Cerebellar nuclear complex (tissue), 1 donor: ENCODE results near the gene POLQ.
"Not testable (repeated sequence)": the region's sequence is repeated elsewhere in the genome, so short reads cannot be mapped to it uniquely, and the experiment has no call there.

Source experiments
- DNase-seq, 2 experiments: peaks; one replicate each; lab custom pipeline; 2025; lab: John Stamatoyannopoulos, UW

POLQ gene

DNA sequence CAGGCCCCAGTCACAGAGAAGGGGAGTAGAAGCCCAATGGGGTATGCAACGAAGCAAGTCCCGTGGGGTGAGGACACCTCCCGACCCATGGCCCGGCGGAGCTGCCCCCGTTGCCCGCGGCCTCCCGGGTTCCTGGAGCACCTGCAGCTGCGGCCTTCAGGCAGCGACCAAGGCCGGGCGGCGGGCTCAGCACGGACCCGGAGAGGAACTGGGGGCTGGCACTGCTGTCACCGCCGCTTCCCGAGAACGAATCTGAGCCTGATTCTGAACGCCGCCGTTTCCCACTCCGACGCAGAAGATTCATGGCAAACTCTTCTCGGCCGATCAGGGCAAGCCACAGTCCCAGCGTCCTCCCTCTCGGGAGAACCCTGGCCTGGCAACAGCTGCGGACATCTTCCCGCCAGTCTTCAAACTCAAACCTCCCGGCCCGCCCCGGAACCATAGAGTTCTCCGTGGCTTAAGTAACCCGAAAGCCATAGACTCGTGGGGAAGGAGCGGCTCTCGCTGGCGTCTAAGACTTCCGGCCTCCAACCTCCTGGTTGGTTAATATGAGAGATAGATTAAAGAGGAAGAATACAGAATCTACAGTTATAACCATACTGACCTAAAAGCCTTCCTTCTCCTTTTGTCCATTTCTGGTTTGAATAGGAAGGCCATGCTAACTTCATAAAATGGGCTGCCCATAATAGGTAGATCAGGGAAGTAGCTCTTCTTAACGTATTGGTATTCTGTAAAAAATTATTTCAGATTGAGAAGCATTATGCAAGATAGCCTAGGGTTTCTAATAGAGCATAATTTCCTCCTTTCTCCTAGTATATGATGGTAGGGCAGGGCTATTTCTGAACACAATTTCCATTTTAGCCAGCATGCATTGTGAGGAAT is at the start of gene POLQ:
Gene POLQ, minus strand, starts transcription at position 415 of the 882 bp plus-strand sequence. Its CDS starts 111 bp downstream, at position 304.
- peak; percentile 35 to 73 for DNase-seq

DNA sequence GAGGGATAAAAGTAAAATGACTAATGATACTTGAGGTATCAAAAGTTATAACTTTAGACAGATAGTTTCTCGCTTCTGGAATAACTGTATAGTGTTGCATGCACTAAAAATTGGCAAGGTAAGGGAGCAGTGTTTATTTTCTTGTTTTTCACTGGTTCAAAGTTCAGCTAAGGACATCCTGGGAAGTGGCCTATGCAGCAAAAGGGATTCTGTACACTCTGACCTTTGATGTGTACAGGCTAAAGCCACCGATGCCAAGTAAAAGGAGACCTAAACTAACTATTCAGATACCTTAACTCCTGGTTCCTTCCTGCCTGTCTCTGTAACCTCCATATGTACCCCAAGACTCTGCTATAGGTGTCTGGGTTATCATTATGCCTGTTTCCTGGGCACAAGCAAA is 49.1 kb upstream of the POLQ start:
- DNase-seq, result no peak

DNA sequence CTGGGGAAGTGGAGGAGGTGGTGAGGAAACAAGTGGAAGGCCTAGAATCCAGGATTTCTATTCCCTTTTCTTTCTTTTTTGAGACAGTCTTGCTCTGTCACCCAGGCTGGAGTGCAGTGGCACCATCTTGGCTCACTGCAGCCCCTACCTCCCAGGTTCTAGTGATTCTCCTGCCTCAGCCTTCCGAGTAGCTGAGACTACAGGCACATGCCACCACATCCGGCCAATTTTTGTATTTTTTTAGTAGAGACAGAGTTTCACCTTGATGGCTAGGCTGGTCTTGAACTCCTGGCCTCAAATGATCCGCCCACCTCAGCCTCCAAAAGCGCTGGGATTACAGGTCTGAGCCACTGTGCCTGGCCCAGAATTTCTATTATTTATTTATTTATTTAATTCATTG is 48.0 kb upstream of the POLQ start:
- not testable (repeated sequence) for DNase-seq

DNA sequence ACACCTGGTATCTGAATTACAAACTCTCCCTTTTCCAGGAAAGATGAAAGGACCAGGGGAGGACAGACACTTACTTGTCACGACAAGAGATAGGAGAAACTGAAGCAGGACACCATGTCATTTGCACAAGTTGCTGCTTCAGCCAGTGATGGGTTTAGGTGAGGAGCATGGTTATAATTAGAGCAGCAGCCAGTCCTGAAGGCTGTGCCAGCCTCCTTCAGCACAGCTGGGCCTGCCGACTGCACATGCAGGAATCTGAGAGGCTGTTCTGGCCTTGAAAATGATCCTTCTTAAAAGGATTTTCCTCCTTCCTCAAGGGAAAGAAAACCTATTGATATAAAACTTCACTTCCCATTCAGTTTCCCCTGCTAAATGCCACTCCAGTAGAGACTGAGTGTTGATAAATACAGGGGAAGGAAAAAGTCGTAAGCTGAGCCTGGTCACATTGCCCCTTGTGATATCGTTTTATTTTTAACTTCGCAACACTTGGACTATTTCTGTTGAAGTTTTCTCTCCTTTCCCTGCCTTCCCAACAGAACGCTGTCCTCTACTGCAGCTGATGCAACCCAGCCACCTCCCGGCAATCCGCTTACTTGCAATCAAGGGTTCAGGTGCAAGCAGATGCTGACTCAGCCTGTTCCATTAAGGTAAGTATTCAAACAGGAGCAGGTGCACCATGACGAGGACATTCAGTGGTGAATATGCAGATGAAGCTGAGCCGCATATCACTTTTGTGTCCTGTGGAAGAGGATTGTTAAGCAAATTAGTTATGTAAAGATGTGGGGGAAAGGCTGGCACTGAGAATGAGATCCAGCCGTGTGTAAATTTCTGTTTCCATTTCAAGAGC is 47.3 kb upstream of the POLQ start, which contains the start of gene FBXO40:
Gene FBXO40, plus strand, starts transcription at position 524 of the 847 bp plus-strand sequence. CDS start 27,197 bp downstream, outside the sequence.
- DNase-seq, result no peak

DNA sequence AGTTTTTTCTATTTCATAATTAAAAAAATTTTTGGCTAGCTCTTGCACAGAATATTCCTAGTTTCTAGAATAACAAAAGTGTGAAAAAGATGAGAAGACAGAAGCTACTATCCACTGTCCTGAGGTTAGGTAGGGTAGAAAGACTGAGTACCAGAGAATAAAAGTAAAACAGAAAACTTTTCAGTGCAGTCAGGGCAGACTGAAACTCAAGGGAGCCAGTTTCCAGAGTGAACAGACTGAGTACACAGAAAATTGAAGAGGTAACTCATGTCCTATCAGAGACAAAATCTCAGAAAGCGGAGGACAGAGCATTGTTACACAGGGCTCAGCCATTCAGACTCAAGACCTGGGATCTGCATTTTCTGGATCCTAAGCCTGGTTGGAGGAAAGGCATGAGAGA is 38.6 kb upstream of the POLQ start:
- no peak for DNase-seq

DNA sequence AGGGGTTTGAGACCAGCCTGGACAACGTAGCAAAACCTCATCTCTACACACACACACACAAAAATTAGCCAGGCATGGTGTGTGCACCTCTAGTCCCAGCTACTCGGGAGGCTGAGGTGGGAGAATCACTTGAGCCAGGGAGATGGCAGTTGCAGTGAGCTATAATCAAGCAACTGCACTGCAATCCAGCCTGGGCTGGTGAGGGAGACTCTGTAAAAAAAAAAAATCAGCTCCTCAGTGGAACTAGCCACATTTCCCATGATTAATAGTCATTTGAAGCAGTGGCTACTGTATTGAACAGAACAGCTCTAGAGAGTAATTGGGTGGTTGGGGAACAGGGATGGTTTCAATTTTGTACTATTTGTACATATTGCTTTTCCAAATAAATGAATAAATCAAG is 35.9 kb upstream of the POLQ start:
- no peak for DNase-seq

DNA sequence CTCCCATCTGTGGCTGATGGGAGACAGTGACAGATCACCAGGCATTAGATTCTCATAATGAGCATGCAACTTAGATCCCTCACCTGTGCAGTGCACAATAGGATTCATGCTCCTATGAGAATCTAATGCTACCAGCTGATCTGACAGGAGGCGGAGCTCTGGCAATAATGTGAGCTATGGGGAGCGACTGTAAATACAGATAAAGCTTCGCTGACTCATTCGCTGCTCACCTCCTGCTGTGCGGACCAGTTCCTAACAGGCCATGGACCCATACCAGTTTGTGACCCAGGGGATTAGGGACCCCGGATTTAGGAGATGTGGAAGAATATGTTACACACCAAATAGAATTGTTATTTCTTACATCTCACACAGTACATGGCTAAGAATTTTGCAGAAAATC is 28.7 kb upstream of the POLQ start:
- no peak for DNase-seq

DNA sequence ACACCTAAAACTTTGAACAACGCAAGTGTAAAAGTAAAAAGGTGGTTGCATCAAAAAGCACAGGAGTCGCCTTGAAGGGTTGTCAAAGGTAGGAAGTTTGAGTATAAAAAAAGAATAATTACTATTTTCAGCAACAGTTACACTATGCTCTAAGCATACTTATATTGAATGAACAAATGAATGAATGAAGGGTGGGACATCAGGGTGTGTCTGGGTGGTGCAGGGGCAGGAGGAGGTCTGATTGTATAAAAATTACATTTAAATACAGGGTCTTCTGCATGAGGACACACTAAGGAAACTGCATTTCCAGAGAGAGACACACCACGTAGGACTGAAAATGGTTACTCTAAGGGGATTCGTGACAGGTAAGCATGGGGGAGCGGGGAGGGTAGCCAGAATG is 21.9 kb upstream of the POLQ start, which contains the start of gene ARGFX:
Gene ARGFX, plus strand, starts transcription at position 301 of the 400 bp plus-strand sequence. CDS start 2,765 bp downstream, outside the sequence.
- DNase-seq, result no peak

DNA sequence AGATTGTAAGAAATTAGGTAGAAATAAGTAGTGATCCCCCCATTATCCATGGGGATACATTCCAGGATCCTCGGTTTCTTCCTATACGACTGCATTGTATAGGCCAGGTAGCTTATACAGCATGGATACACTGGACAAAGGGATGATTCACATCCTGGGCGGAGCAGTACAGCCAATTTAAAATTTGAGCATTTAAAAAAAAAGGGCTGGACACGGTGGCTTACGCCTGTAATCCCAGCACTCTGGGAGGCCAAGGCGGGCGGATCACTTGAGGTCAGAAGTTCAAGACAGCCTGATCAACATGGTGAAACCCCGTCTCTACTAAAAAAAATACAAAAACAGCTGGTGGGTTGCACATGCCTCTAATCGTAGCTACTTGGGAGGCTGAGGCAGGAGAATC is 21.0 kb upstream of the POLQ start:
- no peak for DNase-seq

DNA sequence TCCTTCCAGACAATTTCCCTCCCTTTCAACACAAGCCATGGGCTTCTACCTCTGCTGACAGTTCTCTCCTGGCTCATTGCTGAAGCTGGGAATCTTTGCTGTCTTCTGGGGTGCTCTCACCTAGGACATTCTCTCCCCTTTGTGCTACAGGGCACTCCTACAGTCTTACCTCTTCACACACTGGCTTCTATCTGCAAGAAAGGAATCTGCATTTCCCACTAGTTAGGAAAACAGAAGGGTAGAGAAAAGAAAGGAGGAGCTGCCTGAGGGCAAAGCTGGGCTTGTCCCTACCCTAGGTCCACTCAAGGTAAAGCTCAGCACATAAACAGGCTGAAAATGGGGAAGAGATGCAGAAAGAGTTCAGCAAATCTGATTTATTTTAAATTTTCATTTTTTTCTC is 16.4 kb upstream of the POLQ start:
- DNase-seq, result no peak

DNA sequence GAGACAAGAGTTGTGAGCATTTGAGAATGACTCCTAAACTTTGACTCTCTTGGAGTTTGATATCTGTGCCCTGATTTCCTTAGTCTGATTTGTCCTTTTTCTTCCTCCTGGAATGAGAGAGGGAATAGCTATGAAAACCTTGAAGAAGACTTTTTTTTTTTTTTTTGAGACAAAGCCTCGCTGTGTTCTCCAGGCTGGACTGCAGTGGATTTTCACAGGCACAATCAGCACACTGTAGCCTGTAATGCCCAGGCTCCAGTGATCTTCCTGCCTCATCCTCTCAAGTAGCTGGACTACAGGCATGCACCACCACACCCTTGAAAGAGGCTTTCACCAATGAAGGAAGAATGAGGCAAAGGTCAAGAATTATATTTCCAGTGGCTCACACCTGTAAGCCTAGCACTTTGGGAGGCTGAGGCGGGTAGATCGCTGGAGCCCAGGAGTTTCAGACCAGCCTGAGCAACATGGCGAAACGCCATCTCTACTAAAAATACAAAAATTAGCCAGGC is 11.7 kb upstream of the POLQ start:
- no peak for DNase-seq

DNA sequence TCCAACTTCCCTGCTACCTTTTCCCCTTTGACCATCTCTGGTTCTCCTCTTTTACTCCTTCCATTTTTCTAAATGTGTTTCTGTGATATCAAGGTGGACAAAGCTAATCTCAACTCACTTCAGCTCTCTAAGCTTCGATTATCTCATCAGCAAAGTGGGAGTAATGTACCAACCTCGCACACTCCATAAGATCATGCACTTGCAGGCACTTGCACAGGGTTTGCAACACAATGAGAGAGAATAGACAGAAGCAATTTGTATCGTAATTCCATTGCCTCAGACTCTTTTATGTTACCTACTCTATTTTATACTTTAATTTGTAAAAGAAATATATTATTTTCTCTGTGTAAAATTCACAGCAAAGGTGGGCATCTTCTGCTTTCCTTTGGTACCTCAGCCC is 7.0 kb upstream of the POLQ start:
- DNase-seq, result no peak

DNA sequence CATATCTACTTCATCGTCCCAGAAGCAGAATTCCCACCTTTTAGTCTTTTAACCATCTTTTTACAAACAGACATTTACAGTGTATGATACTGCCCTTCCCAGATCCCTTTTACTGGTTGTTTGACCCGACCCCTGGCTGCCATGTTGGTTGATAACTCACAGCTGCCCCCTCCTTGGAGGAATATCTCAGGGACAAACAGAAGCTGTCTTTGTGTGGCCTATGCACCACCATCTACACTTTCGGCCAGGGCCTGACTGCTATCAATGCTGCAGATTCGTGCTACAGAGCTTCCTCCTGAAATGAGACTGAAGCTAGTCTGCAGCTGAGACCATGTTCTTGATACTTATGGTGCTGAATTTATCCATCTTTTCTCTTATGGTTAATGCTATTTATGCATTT is 6.6 kb upstream of the POLQ start:
- no peak for DNase-seq

DNA sequence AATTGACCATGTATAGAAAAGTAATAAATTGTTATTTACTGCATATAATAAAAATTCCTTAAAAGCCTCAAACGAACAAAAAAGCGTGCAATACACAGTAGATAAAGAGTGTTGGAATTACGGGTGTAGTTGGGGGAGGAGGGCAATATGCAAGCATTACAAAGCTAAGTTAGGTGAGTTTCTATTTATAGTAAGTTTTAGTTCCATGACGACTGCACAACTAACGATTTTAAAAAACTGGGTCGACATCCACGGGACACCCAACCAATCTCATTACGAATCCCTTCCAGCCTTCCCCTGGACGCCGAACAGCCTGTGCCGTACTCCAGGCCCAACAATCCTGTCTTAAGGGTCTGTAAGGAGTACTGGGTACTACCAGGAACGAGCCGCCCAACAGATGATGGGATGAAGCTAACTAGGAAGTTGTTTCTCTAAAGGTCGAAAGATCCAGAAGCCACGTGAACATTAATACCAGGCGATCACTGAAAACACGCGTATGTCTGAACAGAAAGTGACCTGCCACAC is 677 bp downstream of the POLQ start:
- no peak for DNase-seq

DNA sequence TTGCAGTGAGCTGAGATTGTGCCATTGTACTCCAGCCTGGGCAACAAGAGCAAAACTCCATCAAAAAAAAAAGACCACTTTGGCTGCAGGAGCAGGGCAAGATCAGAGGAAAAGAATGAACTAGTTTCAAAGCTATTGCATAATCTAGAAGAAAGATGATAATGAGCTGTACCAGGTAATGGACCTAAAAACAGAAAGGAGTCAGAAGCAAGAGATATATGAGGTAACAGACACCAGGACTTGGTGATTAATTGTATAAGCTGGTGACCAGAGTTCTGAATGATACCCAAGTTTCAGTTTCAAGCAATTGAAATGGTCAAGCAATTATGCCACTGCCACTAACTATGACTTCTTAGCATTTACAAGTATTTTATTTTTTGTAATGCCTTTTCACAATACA is 2.9 kb downstream of the POLQ start:
- DNase-seq, result no peak

DNA sequence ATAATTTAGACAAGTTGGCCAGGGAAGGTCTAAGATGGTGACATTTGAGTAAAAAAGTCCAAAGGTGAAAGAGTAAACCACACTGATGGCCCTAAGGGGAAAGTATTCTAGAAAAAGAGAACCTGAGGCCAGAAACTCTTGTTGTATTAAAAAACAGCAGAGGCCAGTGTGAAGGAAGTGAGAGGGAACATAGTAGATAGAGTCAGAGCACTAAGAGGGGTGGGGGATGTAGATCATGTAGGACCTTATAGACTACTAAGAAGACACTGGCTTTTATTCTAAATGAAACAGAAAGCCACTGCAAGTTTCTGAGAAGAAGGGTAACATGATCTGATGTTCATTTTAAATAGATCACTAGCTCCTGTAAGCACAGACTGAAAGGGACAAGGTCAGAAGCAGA is 14.5 kb downstream of the POLQ start:
- no peak for DNase-seq

DNA sequence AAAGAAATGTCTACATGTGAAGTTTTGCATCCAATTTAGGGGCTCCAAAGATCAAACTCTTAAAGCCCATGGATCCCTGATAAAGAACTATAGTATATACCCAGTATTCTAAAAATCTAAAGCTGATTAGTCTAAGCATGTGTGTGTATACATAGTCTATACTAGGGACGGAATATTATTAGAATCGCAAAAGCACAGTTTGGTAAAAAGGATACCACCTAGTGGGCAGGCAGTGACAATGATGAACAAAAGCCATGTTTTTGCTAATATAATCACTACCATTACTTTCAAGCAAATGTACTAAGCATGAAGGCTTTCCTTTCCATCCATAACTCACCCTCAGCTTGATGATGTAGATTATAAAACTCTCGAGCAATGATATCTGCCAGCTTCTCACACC is 16.5 kb downstream of the POLQ start:
- no peak for DNase-seq

DNA sequence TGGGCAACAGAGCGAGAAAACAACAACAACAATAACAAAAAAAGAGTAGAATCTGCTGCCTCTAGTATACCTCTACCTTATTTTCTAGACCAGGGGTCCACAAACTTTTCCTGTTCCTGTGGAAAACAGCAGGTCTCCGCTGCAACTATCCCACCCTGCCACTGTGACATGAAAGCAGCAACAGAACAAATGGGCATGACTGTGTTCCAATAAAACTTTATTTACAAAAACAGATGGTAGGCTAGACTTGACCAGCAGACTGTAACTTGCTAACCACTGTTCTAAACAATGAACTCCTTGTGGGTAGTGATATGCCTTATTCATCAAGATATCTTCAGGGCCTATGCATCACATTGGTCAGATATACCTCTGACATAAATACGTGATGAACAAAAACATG is 25.3 kb downstream of the POLQ start:
- DNase-seq, result no peak

DNA sequence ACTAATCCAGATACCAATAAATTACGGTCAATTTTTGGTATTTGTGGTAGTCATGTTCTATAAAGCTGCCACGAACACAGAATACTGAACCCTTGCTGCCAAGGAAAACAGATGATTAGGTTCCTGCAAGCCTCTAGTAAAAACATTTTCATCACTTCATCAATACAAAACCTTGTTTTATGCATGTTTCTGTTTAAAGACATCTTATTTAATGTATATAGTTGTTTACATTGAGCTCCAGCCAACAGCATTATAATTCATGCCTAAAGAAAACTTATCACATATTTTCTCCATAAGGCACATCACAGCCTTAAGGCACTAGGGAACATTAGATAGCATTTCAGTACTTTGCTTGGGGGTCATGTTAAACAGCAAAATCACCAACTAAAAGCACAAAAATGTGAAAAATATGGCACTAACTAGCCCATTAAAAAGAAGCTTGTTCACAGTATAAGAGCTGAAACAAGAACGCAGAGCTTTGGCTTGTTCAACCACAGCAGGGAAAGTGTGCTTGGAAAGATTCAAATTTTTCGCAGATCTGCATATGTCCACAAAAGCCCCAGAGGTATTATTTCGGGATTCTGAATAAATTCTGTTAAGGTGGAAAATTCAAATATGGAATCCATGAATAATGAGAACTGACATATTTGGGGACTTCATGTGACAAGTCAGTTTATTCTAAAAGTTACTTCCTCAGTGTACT is 27.7 kb downstream of the POLQ start:
- no peak for DNase-seq

DNA sequence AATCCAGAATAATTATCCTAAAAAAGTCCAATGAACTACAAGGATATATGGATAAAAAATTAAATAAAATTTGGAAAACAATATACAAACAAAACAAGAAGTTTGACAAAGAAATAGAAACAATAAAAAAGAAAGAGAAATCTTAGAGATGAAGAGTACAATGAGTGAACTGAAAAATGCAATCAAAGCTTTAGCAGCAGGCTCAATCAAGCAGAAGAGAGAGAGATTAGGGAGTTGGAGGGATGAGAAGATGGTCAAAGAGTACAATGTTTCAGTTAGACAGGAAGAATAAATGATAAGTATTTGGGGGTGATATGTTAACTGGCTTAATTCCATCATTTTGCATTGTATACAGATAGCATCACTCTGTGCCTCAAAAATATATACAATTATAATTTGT is 29.9 kb downstream of the POLQ start:
- DNase-seq, result no peak

DNA sequence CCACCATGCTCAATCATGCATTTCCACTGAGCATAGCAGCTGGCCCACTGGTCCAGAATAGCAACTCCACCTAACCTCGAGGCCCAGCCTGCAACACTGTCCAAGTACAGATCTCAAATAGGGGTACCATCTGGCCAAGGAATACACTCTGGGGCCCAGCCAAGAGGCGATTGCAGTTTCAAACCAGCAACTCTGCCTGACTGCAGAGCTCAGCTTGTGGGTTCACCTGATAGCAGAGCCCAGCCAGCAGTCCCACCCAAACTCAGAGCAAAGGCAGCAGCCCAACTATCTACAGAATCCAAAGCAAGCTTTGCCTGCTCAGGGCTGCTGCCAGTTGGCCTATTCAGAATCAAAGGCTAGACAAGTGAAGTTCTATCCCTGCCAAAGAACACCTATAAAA is 30.5 kb downstream of the POLQ start:
- DNase-seq, result no peak

DNA sequence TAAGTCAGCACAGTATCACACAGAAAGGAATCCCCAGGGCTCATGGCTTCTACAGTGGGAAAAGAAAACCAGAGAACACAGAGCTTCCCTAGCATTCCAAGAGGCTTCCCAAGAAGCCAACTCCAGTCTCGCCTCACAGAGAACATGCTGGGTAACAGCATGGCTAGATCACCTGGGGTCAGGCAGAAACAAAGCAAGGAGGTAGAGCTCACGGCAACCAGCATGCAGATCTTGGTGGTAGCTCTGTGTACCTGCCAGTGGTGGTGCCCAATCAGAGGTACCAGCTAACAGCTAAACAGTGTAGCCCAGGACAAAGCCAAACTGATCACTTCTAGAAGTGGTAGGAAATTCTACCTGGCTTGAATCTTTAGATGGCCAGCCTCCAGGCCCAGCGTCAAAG is 31.3 kb downstream of the POLQ start:
- DNase-seq, result no peak
